Fibroblast of lung (primary cell): ENCODE measurements around the gene MRPL55. TPM values are rescaled to one million over a fixed set of nuclear protein-coding genes. Genes with fewer than 3 reads are reported as not detected.

Experiments used
- DNase-seq, 2 donors: peaks; one replicate each; pipeline versions ENCODE4 v3.0.0 to v3.0.0-alpha.2; 2010; ENCODE audit warnings: low read depth in 2 of 2
- H2AFZ ChIP-seq: 2 replicates; pipeline ENCODE4 v1.5.1; 2012; ENCODE audit warnings: low read length, control low read depth, inconsistent platforms
- H3K27ac ChIP-seq: 2 replicates; pipeline ENCODE4 v1.5.1; 2011; ENCODE audit warnings: low read length, control low read depth; ENCODE audit not compliant: insufficient read depth
- H3K27me3 ChIP-seq: 2 replicates; pipeline ENCODE4 v1.5.1; 2011; ENCODE audit warnings: mild to moderate bottlenecking, low read length; ENCODE audit not compliant: control insufficient read depth, insufficient read depth
- H3K36me3 ChIP-seq: 2 replicates; pipeline ENCODE4 v1.5.1; 2011; ENCODE audit warnings: low read length; ENCODE audit not compliant: control insufficient read depth, insufficient read depth
- H3K4me1 ChIP-seq: 2 replicates; pipeline ENCODE4 v1.5.1; 2011; ENCODE audit warnings: low read length; ENCODE audit not compliant: control insufficient read depth, insufficient read depth; ENCODE audit errors: extremely low read depth
- H3K4me2 ChIP-seq: 2 replicates; pipeline ENCODE4 v1.5.1; 2011; ENCODE audit warnings: low read length, control low read depth; ENCODE audit not compliant: insufficient read depth; ENCODE audit errors: extremely low read depth
- H3K4me3 ChIP-seq, 4 experiments: fragments of 200-600 bp in 1 of 4; sonication (generic) in 1 of 4; replicated peaks in 1 of 4; 2 replicates each; pipeline ENCODE4 v1.5.1; 2011 to 2016; ENCODE audit warnings: low read length in 4 of 4, low read depth in 3 of 4, mild to moderate bottlenecking in 3 of 4, control low read depth in 2 of 4, inconsistent platforms in 1 of 4, mixed read lengths in 1 of 4; ENCODE audit not compliant: insufficient read depth in 1 of 4; ENCODE audit errors: control extremely low read depth in 1 of 4
- H3K79me2 ChIP-seq: 2 replicates; pipeline ENCODE4 v1.5.1; 2012; ENCODE audit warnings: mild to moderate bottlenecking, low read length, inconsistent platforms; ENCODE audit not compliant: control insufficient read depth, insufficient read depth
- H3K9ac ChIP-seq: 2 replicates; pipeline ENCODE4 v1.5.1; 2011; ENCODE audit warnings: mild to moderate bottlenecking, low read length, control low read depth; ENCODE audit not compliant: insufficient read depth
- H3K9me3 ChIP-seq: 2 replicates; pipeline ENCODE4 v1.5.1; 2012; ENCODE audit warnings: low read depth, low read length; ENCODE audit not compliant: control insufficient read depth, insufficient read depth
- H4K20me1 ChIP-seq: 2 replicates; pipeline ENCODE4 v1.5.1; 2011; ENCODE audit warnings: low read length; ENCODE audit not compliant: control insufficient read depth, insufficient read depth; ENCODE audit errors: extremely low read depth
- CTCF ChIP-seq, 2 donors: IDR thresholded peaks in 1 of 2; conservative IDR thresholded peaks in 1 of 2; 1 replicate in 1 of 2; 2 replicates in 1 of 2; pipeline ENCODE4 v1.5.1; 2011 to 2012; ENCODE audit warnings: low read length in 2 of 2, control low read depth in 1 of 2, inconsistent platforms in 1 of 2, low read depth in 1 of 2, mild to moderate bottlenecking in 1 of 2
- EZH2 ChIP-seq: IDR thresholded peaks from 2 replicates; pipeline ENCODE4 v1.5.1; 2012; ENCODE audit warnings: low read length, control low read depth, mild to moderate bottlenecking; ENCODE audit errors: missing control alignments
- polyA plus RNA-seq, 2 donors: library from polyadenylated mRNA; depleted of rRNA in 1 of 2; stranded (reverse) in 1 of 2; unstranded in 1 of 2; fragments of >200 nt; gene quantifications; 2 replicates each; pipeline ENCODE4 v1.2.1, GENCODE V29; 2011 to 2012; ENCODE audit warnings: missing spikeins in 1 of 2
- total RNA-seq: library from RNA; depleted of rRNA; stranded (reverse); fragments of >200 nt; gene quantifications from 2 replicates; pipeline ENCODE4 v1.2.1, GENCODE V29; 2014

Gene MRPL55
- total and polyA plus RNA-seq, 2 donors (not counting 1 experiment from before 2014, with no cell fraction given), result 39.5 to 51.7 TPM

GRCh38 chr1:228123505-228123904 is 14.4 kb upstream of the MRPL55 start:
- no peaks in the 10 kb centered on the region for H3K9me3 ChIP-seq
- no peaks in the 10 kb centered on the region for H3K79me2 ChIP-seq
- no peaks in the 10 kb centered on the region for H4K20me1 ChIP-seq
- no peak overlapping the region for H2AFZ ChIP-seq
- TF ChIP-seq EZH2 (no peak), CTCF (conservative IDR thresholded peaks at IDR 0.05 in 1 of 2, IDR thresholded peaks at IDR 0.05 in 1 of 2; ENCODE audit: low read depth in 1 of 2, low read length in 2 of 2) (no peak)
- no peak for DNase-seq
- H3K27ac ChIP-seq, result no peak overlapping the region
- peaks cover 3% of the 10 kb centered on the region for H3K27me3 ChIP-seq
- H3K4me3 ChIP-seq, result no peak overlapping the region
- H3K4me2 ChIP-seq, result no peak overlapping the region
- H3K9ac ChIP-seq, result no peak overlapping the region
- H3K4me1 ChIP-seq, result no peaks in the 10 kb centered on the region
- H3K36me3 ChIP-seq, result no peaks in the 10 kb centered on the region

GRCh38 chr1:228122921-228123441 is 13.9 kb upstream of the MRPL55 start:
- Histone ChIP-seq H3K4me2 (no peak overlapping the region), H3K9ac (no peak overlapping the region), H3K9me3 (no peaks in the 10 kb centered on the region), H3K27me3 (peaks cover 3% of the 10 kb centered on the region), H3K27ac (no peak overlapping the region), H2AFZ (no peak overlapping the region), H3K4me1 (no peaks in the 10 kb centered on the region), H3K36me3 (no peaks in the 10 kb centered on the region), H4K20me1 (no peaks in the 10 kb centered on the region), H3K4me3 (no peak overlapping the region), H3K79me2 (no peaks in the 10 kb centered on the region)
- DNase-seq, result no peak
- TF ChIP-seq EZH2 (no peak), CTCF (conservative IDR thresholded peaks at IDR 0.05 in 1 of 2, IDR thresholded peaks at IDR 0.05 in 1 of 2; ENCODE audit: low read depth in 1 of 2, low read length in 2 of 2) (no peak)

- DNase-seq, result peak in 1 of 2 donors; percentile 13
- H3K9ac ChIP-seq, result no peak overlapping the region
- H3K36me3 ChIP-seq, result no peaks in the 10 kb centered on the region
- H3K9me3 ChIP-seq, result no peaks in the 10 kb centered on the region
- H3K27me3 ChIP-seq, result no peaks in the 10 kb centered on the region
- no peak overlapping the region for H3K4me2 ChIP-seq
- H3K79me2 ChIP-seq, result no peaks in the 10 kb centered on the region
- no peaks in the 10 kb centered on the region for H3K4me1 ChIP-seq
- H3K27ac ChIP-seq, result no peak overlapping the region
- H3K4me3 ChIP-seq, result no peak overlapping the region
- no peak overlapping the region for H2AFZ ChIP-seq
- no peak for TF ChIP-seq EZH2
- no peaks in the 10 kb centered on the region for H4K20me1 ChIP-seq
Observed at GRCh38 chr1:228120857-228121489, 11.9 kb upstream of the MRPL55 start.
